ENCODE measurements around the gene CCBE1.
A peak's percentile ranks its signal among the peaks of the same experiment; 100 is the strongest.

CCBE1 gene

GRCh38 chr18:59498506-59499086 lies 198.6 kb downstream of the CCBE1 start:
- Histone ChIP-seq H3K27me3 (ENCODE audit: insufficient read depth, poor library complexity, severe bottlenecking) (no peaks in the 10 kb centered on the region), H3K27ac (replicated peaks) (no peak overlapping the region), H3K4me3 (replicated peaks; ENCODE audit: insufficient read depth, low read length) (no peak overlapping the region)
- no peak for TF ChIP-seq SPI1 (IDR thresholded peaks at IDR 0.05; ENCODE audit: borderline replicate concordance, low read depth)
- no peak for TF ChIP-seq CTCF (IDR thresholded peaks at IDR 0.05; ENCODE audit: insufficient read depth, low read length)
- TF ChIP-seq, protein P1, sequence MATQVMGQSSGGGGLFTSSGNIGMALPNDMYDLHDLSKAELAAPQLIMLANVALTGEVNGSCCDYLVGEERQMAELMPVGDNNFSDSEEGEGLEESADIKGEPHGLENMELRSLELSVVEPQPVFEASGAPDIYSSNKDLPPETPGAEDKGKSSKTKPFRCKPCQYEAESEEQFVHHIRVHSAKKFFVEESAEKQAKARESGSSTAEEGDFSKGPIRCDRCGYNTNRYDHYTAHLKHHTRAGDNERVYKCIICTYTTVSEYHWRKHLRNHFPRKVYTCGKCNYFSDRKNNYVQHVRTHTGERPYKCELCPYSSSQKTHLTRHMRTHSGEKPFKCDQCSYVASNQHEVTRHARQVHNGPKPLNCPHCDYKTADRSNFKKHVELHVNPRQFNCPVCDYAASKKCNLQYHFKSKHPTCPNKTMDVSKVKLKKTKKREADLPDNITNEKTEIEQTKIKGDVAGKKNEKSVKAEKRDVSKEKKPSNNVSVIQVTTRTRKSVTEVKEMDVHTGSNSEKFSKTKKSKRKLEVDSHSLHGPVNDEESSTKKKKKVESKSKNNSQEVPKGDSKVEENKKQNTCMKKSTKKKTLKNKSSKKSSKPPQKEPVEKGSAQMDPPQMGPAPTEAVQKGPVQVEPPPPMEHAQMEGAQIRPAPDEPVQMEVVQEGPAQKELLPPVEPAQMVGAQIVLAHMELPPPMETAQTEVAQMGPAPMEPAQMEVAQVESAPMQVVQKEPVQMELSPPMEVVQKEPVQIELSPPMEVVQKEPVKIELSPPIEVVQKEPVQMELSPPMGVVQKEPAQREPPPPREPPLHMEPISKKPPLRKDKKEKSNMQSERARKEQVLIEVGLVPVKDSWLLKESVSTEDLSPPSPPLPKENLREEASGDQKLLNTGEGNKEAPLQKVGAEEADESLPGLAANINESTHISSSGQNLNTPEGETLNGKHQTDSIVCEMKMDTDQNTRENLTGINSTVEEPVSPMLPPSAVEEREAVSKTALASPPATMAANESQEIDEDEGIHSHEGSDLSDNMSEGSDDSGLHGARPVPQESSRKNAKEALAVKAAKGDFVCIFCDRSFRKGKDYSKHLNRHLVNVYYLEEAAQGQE (IDR thresholded peaks at IDR 0.05; ENCODE audit: insufficient replicate concordance, low read depth): no peak
- no peak for TF ChIP-seq POLR2AphosphoS5 (IDR thresholded peaks at IDR 0.05; ENCODE audit: low read depth)
- no peak for TF ChIP-seq GABPA (IDR thresholded peaks at IDR 0.05; ENCODE audit: low read depth)
- no peak for DNase-seq (ENCODE audit: low read depth in 1 of 2, low spot score in 1 of 2)

GRCh38 chr18:59492756-59493421 lies 204.3 kb downstream of the CCBE1 start:
- Histone ChIP-seq H3K27me3 (ENCODE audit: insufficient read depth, poor library complexity, severe bottlenecking) (no peaks in the 10 kb centered on the region), H3K4me3 (replicated peaks; ENCODE audit: insufficient read depth, low read length) (no peak overlapping the region), H3K27ac (replicated peaks) (no peak overlapping the region)
- DNase-seq (ENCODE audit: low read depth in 1 of 2, low spot score in 1 of 2): no peak
- TF ChIP-seq GABPA (IDR thresholded peaks at IDR 0.05; ENCODE audit: low read depth) (no peak), SPI1 (IDR thresholded peaks at IDR 0.05; ENCODE audit: borderline replicate concordance, low read depth) (peak; percentile 43; the same call in 1 of the 2 replicates), CTCF (IDR thresholded peaks at IDR 0.05; ENCODE audit: insufficient read depth, low read length) (no peak), POLR2AphosphoS5 (IDR thresholded peaks at IDR 0.05; ENCODE audit: low read depth) (no peak)
- TF ChIP-seq, protein P1 (IDR thresholded peaks at IDR 0.05; ENCODE audit: insufficient replicate concordance, low read depth): no peak

- TF ChIP-seq, protein P1 (IDR thresholded peaks at IDR 0.05; ENCODE audit: insufficient replicate concordance, low read depth): no peak
- no peak for TF ChIP-seq CTCF (IDR thresholded peaks at IDR 0.05; ENCODE audit: insufficient read depth, low read length)
- TF ChIP-seq GABPA (IDR thresholded peaks at IDR 0.05; ENCODE audit: low read depth): no peak
- H3K4me3 ChIP-seq (replicated peaks; ENCODE audit: insufficient read depth, low read length): no peak overlapping the region
- H3K27me3 ChIP-seq (ENCODE audit: insufficient read depth, poor library complexity, severe bottlenecking): no peaks in the 10 kb centered on the region
- DNase-seq (ENCODE audit: low read depth in 1 of 2, low spot score in 1 of 2): no peak
- H3K27ac ChIP-seq (replicated peaks): no peak overlapping the region
Measured at GRCh38 chr18:59488899-59489298, 208.3 kb downstream of the CCBE1 start.

All from HL-60 (cell line).